ENCODE measurements around the gene EXOSC7. TPM values are rescaled to one million over a fixed set of nuclear protein-coding genes. Genes with fewer than 3 reads are reported as not detected.

The EXOSC7 gene
- polyA plus RNA-seq, 1 of the 3 experiments (the other 2 are of a cell fraction) = 83.5 TPM

DNA sequence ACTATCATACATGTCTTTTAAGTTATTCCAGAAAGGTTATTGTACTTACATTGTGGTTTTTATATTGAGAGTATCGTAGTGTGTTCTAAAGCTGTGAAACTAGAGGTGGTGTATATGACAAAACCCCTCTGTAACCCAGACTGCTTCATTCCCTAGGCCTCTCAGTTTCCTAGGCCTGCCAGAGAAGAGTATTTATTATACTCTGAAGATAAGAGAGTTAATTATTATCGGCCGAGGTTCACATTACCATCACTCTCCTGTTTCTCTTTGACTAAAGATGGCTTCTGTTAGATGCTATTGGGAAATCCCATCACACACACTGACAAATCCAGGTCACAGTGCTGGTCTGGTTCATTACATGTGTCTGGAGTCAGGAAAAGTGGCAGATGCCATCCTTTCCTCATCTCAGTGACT, 20.5 kb downstream of the EXOSC7 start:
- TF ChIP-seq CHD2 (IDR thresholded peaks at IDR 0.05; ENCODE audit: low read length, partially characterized antibody) (peak; percentile 84), RAD21 (IDR thresholded peaks at IDR 0.05; ENCODE audit: low read length) (peak; percentile 10; the same call in 1 of the 2 replicates), EP300 (IDR thresholded peaks at IDR 0.05; ENCODE audit: borderline replicate concordance in 1 of 2, low read depth in 1 of 2, low read length in 1 of 2) (peak in 1 of 2 experiments; percentile 82; a peak in 2 of 4 replicates), MXI1 (IDR thresholded peaks at IDR 0.05; ENCODE audit: low read depth, low read length) (peak; percentile 84; the same call in 1 of the 2 replicates), GATA2 (CRISPR knock-in tag; IDR thresholded peaks at IDR 0.05) (peak; percentile 82), RCOR1 (IDR thresholded peaks at IDR 0.05; ENCODE audit: low read length) (peak; percentile 97)
- TF ChIP-seq, protein P1, sequence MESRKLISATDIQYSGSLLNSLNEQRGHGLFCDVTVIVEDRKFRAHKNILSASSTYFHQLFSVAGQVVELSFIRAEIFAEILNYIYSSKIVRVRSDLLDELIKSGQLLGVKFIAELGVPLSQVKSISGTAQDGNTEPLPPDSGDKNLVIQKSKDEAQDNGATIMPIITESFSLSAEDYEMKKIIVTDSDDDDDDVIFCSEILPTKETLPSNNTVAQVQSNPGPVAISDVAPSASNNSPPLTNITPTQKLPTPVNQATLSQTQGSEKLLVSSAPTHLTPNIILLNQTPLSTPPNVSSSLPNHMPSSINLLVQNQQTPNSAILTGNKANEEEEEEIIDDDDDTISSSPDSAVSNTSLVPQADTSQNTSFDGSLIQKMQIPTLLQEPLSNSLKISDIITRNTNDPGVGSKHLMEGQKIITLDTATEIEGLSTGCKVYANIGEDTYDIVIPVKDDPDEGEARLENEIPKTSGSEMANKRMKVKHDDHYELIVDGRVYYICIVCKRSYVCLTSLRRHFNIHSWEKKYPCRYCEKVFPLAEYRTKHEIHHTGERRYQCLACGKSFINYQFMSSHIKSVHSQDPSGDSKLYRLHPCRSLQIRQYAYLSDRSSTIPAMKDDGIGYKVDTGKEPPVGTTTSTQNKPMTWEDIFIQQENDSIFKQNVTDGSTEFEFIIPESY (IDR thresholded peaks at IDR 0.05; ENCODE audit: borderline replicate concordance, low read depth) = no peak
- TF ChIP-seq, protein P2, sequence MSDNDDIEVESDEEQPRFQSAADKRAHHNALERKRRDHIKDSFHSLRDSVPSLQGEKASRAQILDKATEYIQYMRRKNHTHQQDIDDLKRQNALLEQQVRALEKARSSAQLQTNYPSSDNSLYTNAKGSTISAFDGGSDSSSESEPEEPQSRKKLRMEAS (IDR thresholded peaks at IDR 0.05; ENCODE audit: low read depth) = no peak
- TF ChIP-seq, protein P3, sequence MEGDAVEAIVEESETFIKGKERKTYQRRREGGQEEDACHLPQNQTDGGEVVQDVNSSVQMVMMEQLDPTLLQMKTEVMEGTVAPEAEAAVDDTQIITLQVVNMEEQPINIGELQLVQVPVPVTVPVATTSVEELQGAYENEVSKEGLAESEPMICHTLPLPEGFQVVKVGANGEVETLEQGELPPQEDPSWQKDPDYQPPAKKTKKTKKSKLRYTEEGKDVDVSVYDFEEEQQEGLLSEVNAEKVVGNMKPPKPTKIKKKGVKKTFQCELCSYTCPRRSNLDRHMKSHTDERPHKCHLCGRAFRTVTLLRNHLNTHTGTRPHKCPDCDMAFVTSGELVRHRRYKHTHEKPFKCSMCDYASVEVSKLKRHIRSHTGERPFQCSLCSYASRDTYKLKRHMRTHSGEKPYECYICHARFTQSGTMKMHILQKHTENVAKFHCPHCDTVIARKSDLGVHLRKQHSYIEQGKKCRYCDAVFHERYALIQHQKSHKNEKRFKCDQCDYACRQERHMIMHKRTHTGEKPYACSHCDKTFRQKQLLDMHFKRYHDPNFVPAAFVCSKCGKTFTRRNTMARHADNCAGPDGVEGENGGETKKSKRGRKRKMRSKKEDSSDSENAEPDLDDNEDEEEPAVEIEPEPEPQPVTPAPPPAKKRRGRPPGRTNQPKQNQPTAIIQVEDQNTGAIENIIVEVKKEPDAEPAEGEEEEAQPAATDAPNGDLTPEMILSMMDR (IDR thresholded peaks at IDR 0.05) = no peak
- Histone ChIP-seq H3F3A (replicated peaks; ENCODE audit: insufficient read depth) (no peaks in the 10 kb centered on the region), H3K9ac (no peak overlapping the region), H3K27ac (ENCODE audit: low read depth in 2 of 2, low read length in 1 of 2) (peak overlapping the region in 1 of 2 experiments; percentile 92; a peak in 2 of 4 replicates), H3K4me2 (no peak overlapping the region), H3K27me3 (ENCODE audit: insufficient read depth) (no peaks in the 10 kb centered on the region), H2AFZ (ENCODE audit: low read depth) (no peak overlapping the region), H3K4me1 (ENCODE audit: control insufficient read depth in 1 of 2, insufficient read depth in 2 of 2, low read depth in 1 of 2, low read length in 1 of 2) (peaks cover 31 to 36% of the 10 kb centered on the region in 2 experiments; a peak in 3 of 4 replicates), H4K20me1 (ENCODE audit: insufficient read depth) (0 out of 2 replicates have a peak, but pooled peaks cover 5% of the 10 kb centered on the region), H3K79me2 (ENCODE audit: insufficient read depth) (peaks cover 7% of the 10 kb centered on the region; the same call in 1 of the 2 replicates), H3K36me3 (replicated peaks in 1 of 2; ENCODE audit: control insufficient read depth in 1 of 2, insufficient read depth in 2 of 2, low read length in 1 of 2) (peaks cover 27 to 42% of the 10 kb centered on the region in 2 experiments), H3K4me3 (ENCODE audit: low read depth in 2 of 2, low read length in 1 of 2) (no peak overlapping the region), H3K9me3 (no peaks in the 10 kb centered on the region), H3K9me2 (no peaks in the 10 kb centered on the region)
- WGBS (ENCODE audit: low lambda C conversion rate) = 76% methylated on average over 3 of the region's 3 CpGs
- ChIA-PET CTCF (interaction anchor here (0.7 to 1.7 kb wide), 3 partner anchors 45 to 230 kb away, joined by 3 to 4 read pairs (median 3); partner anchors contain the start of gene TMEM158), POLR2A (interaction anchor here (1.0 to 1.3 kb wide), 2 partner anchors 14 to 21 kb away, joined by 3 to 4 read pairs; partner anchors contain the start of genes EXOSC7 and ZDHHC3)
- peak; percentile 77 for DNase-seq

DNA sequence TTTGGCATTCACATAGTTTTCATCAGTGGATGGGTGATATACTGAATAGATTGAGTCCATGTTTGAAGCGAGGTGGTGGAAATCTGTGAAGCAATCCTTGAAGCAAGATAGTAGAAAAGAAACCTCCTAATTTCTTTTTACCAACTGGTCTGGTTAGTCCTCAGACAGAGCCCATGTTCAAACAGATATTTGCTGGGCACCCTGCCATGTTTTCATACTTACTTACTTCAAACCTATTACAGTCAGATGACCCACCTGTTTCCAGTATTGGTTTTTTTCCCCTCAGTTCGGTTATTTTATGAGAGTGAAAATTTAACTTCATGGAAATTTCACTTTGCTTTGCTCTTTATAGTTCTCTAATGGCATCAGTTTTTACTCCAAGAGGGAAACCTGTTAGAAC, 23.7 kb downstream of the EXOSC7 start:
- no peak overlapping the region for H2AFZ ChIP-seq (ENCODE audit: low read depth)
- H3K4me1 ChIP-seq (ENCODE audit: control insufficient read depth in 1 of 2, insufficient read depth in 2 of 2, low read depth in 1 of 2, low read length in 1 of 2) = peaks cover 9 to 27% of the 10 kb centered on the region in 2 experiments; a peak in 3 of 4 replicates
- no peak overlapping the region for H3K4me2 ChIP-seq
- no peaks in the 10 kb centered on the region for H4K20me1 ChIP-seq (ENCODE audit: insufficient read depth)
- TF ChIP-seq MEF2A (IDR thresholded peaks at IDR 0.05; ENCODE audit: borderline replicate concordance, low read depth) = no peak
- TF ChIP-seq, protein P1 (IDR thresholded peaks at IDR 0.05; ENCODE audit: borderline replicate concordance, low read depth) = no peak
- TF ChIP-seq FOSL2 (IDR thresholded peaks at IDR 0.05; ENCODE audit: borderline replicate concordance, low read depth) = no peak
- no peak for TF ChIP-seq TAF1 (IDR thresholded peaks at IDR 0.05; ENCODE audit: borderline replicate concordance, low read depth, low read length)
- no peak for TF ChIP-seq GABPA (IDR thresholded peaks at IDR 0.05; ENCODE audit: low read depth)
- TF ChIP-seq, protein P4, sequence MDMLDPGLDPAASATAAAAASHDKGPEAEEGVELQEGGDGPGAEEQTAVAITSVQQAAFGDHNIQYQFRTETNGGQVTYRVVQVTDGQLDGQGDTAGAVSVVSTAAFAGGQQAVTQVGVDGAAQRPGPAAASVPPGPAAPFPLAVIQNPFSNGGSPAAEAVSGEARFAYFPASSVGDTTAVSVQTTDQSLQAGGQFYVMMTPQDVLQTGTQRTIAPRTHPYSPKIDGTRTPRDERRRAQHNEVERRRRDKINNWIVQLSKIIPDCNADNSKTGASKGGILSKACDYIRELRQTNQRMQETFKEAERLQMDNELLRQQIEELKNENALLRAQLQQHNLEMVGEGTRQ (IDR thresholded peaks at IDR 0.05; ENCODE audit: borderline replicate concordance, low read depth, low read length) = no peak
- TF ChIP-seq JUND (IDR thresholded peaks at IDR 0.05) = no peak
- no peak for TF ChIP-seq SIN3A (IDR thresholded peaks at IDR 0.05; ENCODE audit: borderline replicate concordance, low read depth, low read length)
- TF ChIP-seq SMC3 (IDR thresholded peaks at IDR 0.05; ENCODE audit: low read depth, low read length) = no peak
- no peak for TF ChIP-seq GATA2 (CRISPR knock-in tag; IDR thresholded peaks at IDR 0.05)
- no peak for TF ChIP-seq NRF1 (IDR thresholded peaks at IDR 0.05; ENCODE audit: low read depth, low read length)
- no peak overlapping the region for H3K4me3 ChIP-seq (ENCODE audit: low read depth in 2 of 2, low read length in 1 of 2)
- H3K27me3 ChIP-seq (ENCODE audit: insufficient read depth) = no peaks in the 10 kb centered on the region
- H3F3A ChIP-seq (replicated peaks; ENCODE audit: insufficient read depth) = no peaks in the 10 kb centered on the region
- no peak overlapping the region for H3K9ac ChIP-seq
- DNase-seq = no peak
- no peaks in the 10 kb centered on the region for H3K9me3 ChIP-seq
- 83% methylated on average over 2 of the region's 2 CpGs for WGBS (ENCODE audit: low lambda C conversion rate)
- POLR2A ChIA-PET = no interaction called here
- CTCF ChIA-PET = interaction anchor here (0.9 kb wide), 1 partner anchor 85 kb away, joined by 3 read pairs; no protein-coding TSS in a partner anchor
- no peaks in the 10 kb centered on the region for H3K79me2 ChIP-seq (ENCODE audit: insufficient read depth)
- peaks cover 39 to 58% of the 10 kb centered on the region in 2 experiments for H3K36me3 ChIP-seq (replicated peaks in 1 of 2; ENCODE audit: control insufficient read depth in 1 of 2, insufficient read depth in 2 of 2, low read length in 1 of 2)
- no peak overlapping the region for H3K27ac ChIP-seq (ENCODE audit: low read depth in 2 of 2, low read length in 1 of 2)
- no peaks in the 10 kb centered on the region for H3K9me2 ChIP-seq
